Esophagus squamous epithelium (tissue), 5 donors: ENCODE results near the gene PTPRD. TPM values are rescaled to one million over a fixed set of nuclear protein-coding genes. Genes with fewer than 3 reads are reported as not detected.

Experiments used
- DNase-seq: peaks from one replicate; lab custom pipeline; 2025; lab: John Stamatoyannopoulos, UW
- H3K27ac ChIP-seq, 4 donors: fragments of 200-600 bp; sonication (generic); one replicate each; pipeline ENCODE4 v1.5.1; 2016 to 2019; ENCODE audit warnings: mild to moderate bottlenecking in 1 of 4
- H3K27me3 ChIP-seq, 4 donors: fragments of 200-600 bp; sonication (generic); 1 replicate in 3 of 4; 2 replicates in 1 of 4; pipeline versions ENCODE4 v1.5.1 to v1.6.0; 2017 to 2021; ENCODE audit warnings: antibody characterized with exemption in 1 of 4
- H3K36me3 ChIP-seq, 3 donors: fragments of 200-600 bp; sonication (generic); one replicate each; pipeline ENCODE4 v1.5.1; 2016 to 2019
- H3K4me1 ChIP-seq, 3 donors: fragments of 200-600 bp; sonication (generic); one replicate each; pipeline ENCODE4 v1.5.1; 2017 to 2019
- H3K4me3 ChIP-seq, 4 donors: fragments of 200-600 bp; sonication (generic); 1 replicate in 3 of 4; 2 replicates in 1 of 4; pipeline ENCODE4 v1.5.1; 2016 to 2019; ENCODE audit warnings: mild to moderate bottlenecking in 2 of 4, moderate library complexity in 1 of 4
- H3K9me3 ChIP-seq, 3 donors: fragments of 200-600 bp; sonication (generic); one replicate each; pipeline ENCODE4 v1.5.1; 2016 to 2019
- POLR2A ChIP-seq, 4 donors: fragments of 450-650 bp; IDR thresholded peaks; one replicate each; pipeline ENCODE4 v1.6.1; 2017; ENCODE audit warnings: antibody characterized with exemption in 4 of 4, mild to moderate bottlenecking in 4 of 4, moderate library complexity in 3 of 4
- WGBS, 2 donors: methylation state at CpG; one replicate each; pipeline ENCODE4 v1.1.5; 2018; 5-methylcytosine and 5-hydroxymethylcytosine counted together
- intact Hi-C: fragments of 100-400 bp; cut with DNase I; formaldehyde crosslinking; loops from one replicate; pipeline ENCODE4 v1.15.0; 2022
- total RNA-seq, 4 donors: library from RNA; depleted of rRNA; stranded (reverse); fragments of >200 nt; gene quantifications; one replicate each; pipeline ENCODE4 v1.1.0, GENCODE V29; 2016
- TF ChIP-seq, protein P1 (sequence below), 6 experiments: fragments of 450-650 bp in 4 of 6; fragments of 200-600 bp in 2 of 6; sonication (generic) in 2 of 6; IDR thresholded peaks; one replicate each; pipeline ENCODE4 v1.5.1; 2016 to 2019; ENCODE audit warnings: antibody characterized with exemption in 6 of 6, mild to moderate bottlenecking in 4 of 6, moderate library complexity in 4 of 6
- donor health status: DM: yes; HTN: yes; CAD: no.

Gene PTPRD
- total RNA-seq, 4 donors from 2014 or later = 0.23 to 16.3 (median 6.6) TPM

DNA sequence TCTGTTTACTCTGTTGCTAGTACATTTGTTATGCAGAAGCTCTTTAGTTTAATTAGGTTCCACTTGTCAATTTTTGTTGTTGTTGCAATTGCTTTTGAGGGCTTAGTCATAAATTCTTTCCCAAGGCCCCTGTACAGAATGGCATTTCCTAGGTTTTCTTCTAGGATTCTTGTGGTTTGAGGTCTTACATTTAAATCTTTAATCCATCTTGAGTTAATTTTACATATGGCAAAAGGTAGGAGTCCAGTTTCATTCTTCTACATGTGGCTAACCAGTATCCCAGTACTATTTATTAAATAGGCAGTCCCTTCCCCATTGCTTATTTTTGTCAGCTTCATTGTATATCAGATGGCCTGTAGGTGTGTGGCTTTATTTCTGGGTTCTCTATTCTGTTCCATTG is 792.4 kb downstream of the PTPRD start:
- H3K36me3 ChIP-seq = no peaks in the 10 kb centered on the region
- DNase-seq = no peak
- no peak overlapping the region for H3K4me3 ChIP-seq
- no peak overlapping the region for H3K27ac ChIP-seq
- TF ChIP-seq POLR2A (IDR thresholded peaks at IDR 0.05) = no peak
- TF ChIP-seq, protein P1, sequence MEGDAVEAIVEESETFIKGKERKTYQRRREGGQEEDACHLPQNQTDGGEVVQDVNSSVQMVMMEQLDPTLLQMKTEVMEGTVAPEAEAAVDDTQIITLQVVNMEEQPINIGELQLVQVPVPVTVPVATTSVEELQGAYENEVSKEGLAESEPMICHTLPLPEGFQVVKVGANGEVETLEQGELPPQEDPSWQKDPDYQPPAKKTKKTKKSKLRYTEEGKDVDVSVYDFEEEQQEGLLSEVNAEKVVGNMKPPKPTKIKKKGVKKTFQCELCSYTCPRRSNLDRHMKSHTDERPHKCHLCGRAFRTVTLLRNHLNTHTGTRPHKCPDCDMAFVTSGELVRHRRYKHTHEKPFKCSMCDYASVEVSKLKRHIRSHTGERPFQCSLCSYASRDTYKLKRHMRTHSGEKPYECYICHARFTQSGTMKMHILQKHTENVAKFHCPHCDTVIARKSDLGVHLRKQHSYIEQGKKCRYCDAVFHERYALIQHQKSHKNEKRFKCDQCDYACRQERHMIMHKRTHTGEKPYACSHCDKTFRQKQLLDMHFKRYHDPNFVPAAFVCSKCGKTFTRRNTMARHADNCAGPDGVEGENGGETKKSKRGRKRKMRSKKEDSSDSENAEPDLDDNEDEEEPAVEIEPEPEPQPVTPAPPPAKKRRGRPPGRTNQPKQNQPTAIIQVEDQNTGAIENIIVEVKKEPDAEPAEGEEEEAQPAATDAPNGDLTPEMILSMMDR (IDR thresholded peaks at IDR 0.05) = no peak
- H3K9me3 ChIP-seq = no peaks in the 10 kb centered on the region
- no peaks in the 10 kb centered on the region for H3K4me1 ChIP-seq
- no peaks in the 10 kb centered on the region for H3K27me3 ChIP-seq
- intact Hi-C loops = no loop called here

DNA sequence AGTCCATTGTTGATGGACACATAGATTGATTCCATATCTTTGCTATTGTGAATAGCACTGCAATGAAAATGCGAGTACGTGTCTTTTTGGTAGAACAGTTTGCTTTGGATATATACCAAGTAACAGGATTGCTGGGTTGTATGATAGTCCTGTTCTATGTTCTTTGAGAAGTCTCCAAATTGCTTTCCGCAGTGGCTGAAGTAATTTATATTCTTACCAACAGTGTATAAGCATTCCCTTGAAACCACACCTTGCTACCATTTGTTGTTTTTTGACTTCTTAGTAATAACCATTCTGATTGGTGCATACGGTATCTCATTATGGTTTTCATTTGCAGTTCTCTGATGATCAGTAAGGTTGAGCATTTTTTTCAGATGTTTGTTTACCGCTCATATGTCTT is 792.9 kb downstream of the PTPRD start:
- Histone ChIP-seq H3K27ac (no peak overlapping the region), H3K4me3 (no peak overlapping the region), H3K4me1 (no peaks in the 10 kb centered on the region), H3K27me3 (no peaks in the 10 kb centered on the region), H3K36me3 (no peaks in the 10 kb centered on the region), H3K9me3 (no peaks in the 10 kb centered on the region)
- intact Hi-C loops = no loop called here
- WGBS, 2 donors = 88% methylated on average over 5 of the region's 5 CpGs
- no peak for DNase-seq
- no peak for TF ChIP-seq POLR2A (IDR thresholded peaks at IDR 0.05)
- TF ChIP-seq, protein P1 (IDR thresholded peaks at IDR 0.05) = no peak

DNA sequence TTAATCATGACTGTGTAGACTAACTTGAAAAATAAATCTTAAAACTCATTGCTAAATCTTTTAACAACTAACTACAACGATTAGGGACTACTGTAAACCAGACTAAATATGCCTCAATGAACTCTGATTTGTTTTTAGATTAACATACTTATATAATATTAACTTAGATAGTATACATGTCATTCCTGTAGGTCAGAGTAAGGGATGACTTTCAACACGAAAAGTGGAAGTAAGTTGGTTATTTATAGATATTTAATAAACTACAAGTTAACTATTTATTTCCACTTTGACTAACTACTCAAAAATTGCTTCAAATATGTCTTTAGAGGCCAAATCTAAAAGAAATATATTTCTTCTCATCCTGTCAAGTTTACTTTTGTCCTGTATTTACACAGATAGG is 795.6 kb downstream of the PTPRD start:
- DNase-seq = no peak
- intact Hi-C loops = no loop called here
- Histone ChIP-seq H3K4me1 (no peaks in the 10 kb centered on the region), H3K4me3 (no peak overlapping the region), H3K27me3 (no peaks in the 10 kb centered on the region), H3K27ac (no peak overlapping the region), H3K9me3 (no peaks in the 10 kb centered on the region), H3K36me3 (no peaks in the 10 kb centered on the region)
- TF ChIP-seq, protein P1 (IDR thresholded peaks at IDR 0.05) = no peak
- TF ChIP-seq POLR2A (IDR thresholded peaks at IDR 0.05) = no peak
- WGBS, 2 donors = 11 to 13% methylated on average over 2 of the region's 2 CpGs

DNA sequence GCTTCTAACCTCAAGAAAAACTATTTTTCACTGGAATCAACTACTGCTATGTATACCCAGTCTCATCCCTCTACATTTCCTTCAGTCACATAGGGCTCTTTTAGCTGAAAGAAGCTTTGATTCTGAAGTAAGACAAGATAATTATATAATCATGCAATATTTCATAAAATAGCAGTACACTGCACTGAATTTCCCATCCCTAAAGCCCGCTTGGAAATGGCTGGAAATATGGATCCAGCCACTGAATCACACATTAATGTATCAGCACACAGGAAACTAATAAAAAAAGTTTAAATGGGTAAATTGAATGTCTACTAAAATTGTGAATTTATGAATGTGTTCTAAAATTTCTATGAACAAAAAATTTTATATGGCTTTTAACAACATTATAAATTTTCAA is 808.7 kb downstream of the PTPRD start:
- Histone ChIP-seq H3K9me3 (no peaks in the 10 kb centered on the region), H3K27me3 (no peaks in the 10 kb centered on the region), H3K27ac (no peak overlapping the region), H3K4me1 (no peaks in the 10 kb centered on the region), H3K36me3 (no peaks in the 10 kb centered on the region), H3K4me3 (no peak overlapping the region)
- no peak for DNase-seq
- WGBS, 2 donors = 67 to 83% methylated on average over 1 of the region's 1 CpG
- TF ChIP-seq, protein P1 (IDR thresholded peaks at IDR 0.05) = no peak
- TF ChIP-seq POLR2A (IDR thresholded peaks at IDR 0.05) = no peak
- intact Hi-C loops = no loop called here

DNA sequence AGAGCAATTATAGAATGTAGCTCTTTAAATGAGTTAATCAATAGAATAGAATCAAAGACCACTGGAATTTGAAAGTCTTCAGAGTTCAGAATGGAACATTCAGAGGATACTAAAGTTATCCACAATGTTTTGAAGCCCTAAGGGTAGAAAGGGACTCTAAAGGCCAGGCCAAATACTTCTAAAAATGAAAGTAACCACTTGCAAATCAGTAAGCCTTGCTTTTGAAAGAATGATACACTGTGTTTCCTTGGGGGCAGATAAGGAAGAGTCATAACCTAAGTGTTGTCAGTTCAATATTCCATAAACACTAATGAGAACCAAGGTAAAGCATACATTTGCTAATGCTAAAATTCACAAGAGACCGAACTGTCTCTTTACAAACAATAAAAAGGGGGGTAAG is 813.5 kb downstream of the PTPRD start:
- TF ChIP-seq, protein P1 (IDR thresholded peaks at IDR 0.05) = no peak
- intact Hi-C loops = no loop called here
- 78 to 88% methylated on average over 1 of the region's 1 CpG for WGBS, 2 donors
- Histone ChIP-seq H3K36me3 (no peaks in the 10 kb centered on the region), H3K27ac (no peak overlapping the region), H3K4me1 (no peaks in the 10 kb centered on the region), H3K27me3 (no peaks in the 10 kb centered on the region), H3K9me3 (no peaks in the 10 kb centered on the region), H3K4me3 (no peak overlapping the region)
- no peak for DNase-seq
